H1 (cell line): ENCODE results near the gene HSF4. TPM values are rescaled to one million over a fixed set of nuclear protein-coding genes. Genes with fewer than 3 reads are reported as not detected.

Source experiments
- CTCF ChIA-PET: fragments of 300-600 bp; sonication (Branson Sonifier 250); formaldehyde crosslinking; loops from one replicate; lab custom pipeline; 2021; ENCODE audit not compliant: partially characterized antibody; lab: Charles Lee
- POLR2A ChIA-PET: fragments of 300-600 bp; sonication (Branson Sonifier 250); formaldehyde crosslinking; loops from one replicate; lab custom pipeline; 2021; ENCODE audit warnings: inconsistent platforms; ENCODE audit not compliant: partially characterized antibody; lab: Charles Lee
- DNase-seq, 2 experiments: peaks; one replicate each; pipeline versions ENCODE4 v3.0.0 to v3.0.0-alpha.2; 2010 to 2022; ENCODE audit warnings: low spot score in 2 of 2, low read depth in 1 of 2, mixed read lengths in 1 of 2
- FAIRE-seq: peaks from 2 replicates; lab custom pipeline; 2011; peaks lifted over from hg19 to GRCh38; lab: Jason Lieb, UNC
- H2AFZ ChIP-seq: 2 replicates; pipeline ENCODE4 v1.8.1; 2012; ENCODE audit warnings: low read length, inconsistent platforms
- H2AK5ac ChIP-seq: 2 replicates; pipeline ENCODE4 v1.6.1; 2013; ENCODE audit warnings: low read depth, low read length
- H2BK120ac ChIP-seq: replicated peaks from 2 replicates; pipeline ENCODE3; 2013; ENCODE audit warnings: low read depth, low read length, inconsistent platforms
- H2BK12ac ChIP-seq: 2 replicates; pipeline ENCODE4 v1.6.1; 2013; ENCODE audit warnings: low read depth, low read length
- H2BK15ac ChIP-seq: 2 replicates; pipeline ENCODE4 v1.6.1; 2013; ENCODE audit warnings: low read length
- H2BK20ac ChIP-seq: 2 replicates; pipeline ENCODE4 v1.6.1; 2013; ENCODE audit warnings: low read length
- H2BK5ac ChIP-seq: 2 replicates; pipeline ENCODE4 v1.6.1; 2013; ENCODE audit warnings: low read depth, low read length
- H3K14ac ChIP-seq: 2 replicates; pipeline ENCODE4 v1.6.1; 2013; ENCODE audit warnings: inconsistent platforms; ENCODE audit not compliant: insufficient read length
- H3K18ac ChIP-seq: 2 replicates; pipeline ENCODE4 v1.6.1; 2013; ENCODE audit warnings: low read length; ENCODE audit errors: extremely low read depth
- H3K23ac ChIP-seq: 2 replicates; pipeline ENCODE4 v1.6.1; 2013; ENCODE audit warnings: inconsistent platforms; ENCODE audit not compliant: insufficient read length
- H3K23me2 ChIP-seq: 2 replicates; pipeline ENCODE4 v1.6.1; 2013; ENCODE audit warnings: low read depth, low read length
- H3K27ac ChIP-seq: 2 replicates; pipeline ENCODE4 v1.6.1; 2011; ENCODE audit warnings: low read depth, low read length, inconsistent platforms
- H3K27me3 ChIP-seq, 4 experiments: replicated peaks in 1 of 4; 1 replicate in 1 of 4; 2 replicates in 3 of 4; pipeline versions ENCODE4 v1.6.1 to v1.8.1; 2011 to 2013; ENCODE audit warnings: low read length in 3 of 4, mild to moderate bottlenecking in 3 of 4, inconsistent platforms in 2 of 4, mixed read lengths in 2 of 4, moderate library complexity in 1 of 4; ENCODE audit not compliant: control insufficient read depth in 3 of 4, insufficient read depth in 3 of 4; ENCODE audit errors: extremely low read depth in 1 of 4
- H3K36me3 ChIP-seq, 4 experiments: 2 replicates each; pipeline versions ENCODE4 v1.6.1 to v1.8.1; 2011 to 2013; ENCODE audit warnings: mild to moderate bottlenecking in 4 of 4, low read length in 3 of 4, moderate library complexity in 2 of 4, control low read depth in 1 of 4, inconsistent platforms in 1 of 4; ENCODE audit not compliant: insufficient read depth in 4 of 4, control insufficient read depth in 2 of 4
- H3K4ac ChIP-seq: replicated peaks from 2 replicates; pipeline ENCODE3; 2013; ENCODE audit warnings: low read length, low read depth, mixed read lengths, inconsistent platforms; ENCODE audit not compliant: insufficient read length
- H3K4me1 ChIP-seq, 4 experiments: replicated peaks in 1 of 4; 1 replicate in 1 of 4; 2 replicates in 3 of 4; pipeline versions ENCODE4 v1.6.1 to v1.8.1; 2011 to 2013; ENCODE audit warnings: low read length in 3 of 4, inconsistent platforms in 2 of 4, mixed read lengths in 1 of 4; ENCODE audit not compliant: insufficient read depth in 4 of 4, control insufficient read depth in 3 of 4
- H3K4me2 ChIP-seq, 2 experiments: 2 replicates each; pipeline versions ENCODE4 v1.6.1 to v1.8.1; 2011 to 2013; ENCODE audit warnings: low read depth in 2 of 2, low read length in 2 of 2, control low read depth in 1 of 2, inconsistent platforms in 1 of 2, mild to moderate bottlenecking in 1 of 2; ENCODE audit not compliant: insufficient read depth in 1 of 2
- H3K4me3 ChIP-seq, 4 experiments: fragments of 200-600, 300-600 bp in 1 of 4; sonication (generic), shearing (Covaris generic), sonication (Bioruptor Twin) in 1 of 4; 2 replicates each; pipeline versions ENCODE4 v1.5.1 to v1.8.1; 2011 to 2016; ENCODE audit warnings: low read length in 4 of 4, low read depth in 3 of 4, control low read depth in 2 of 4, inconsistent platforms in 2 of 4, mild to moderate bottlenecking in 2 of 4, mixed read lengths in 1 of 4, moderate library complexity in 1 of 4; ENCODE audit not compliant: insufficient read depth in 2 of 4; ENCODE audit errors: extremely low read depth in 1 of 4
- H3K56ac ChIP-seq: replicated peaks from 2 replicates; pipeline ENCODE3; 2013; ENCODE audit warnings: low read depth, mild to moderate bottlenecking, mixed read lengths, low read length, inconsistent platforms; ENCODE audit not compliant: insufficient read length
- H3K79me1 ChIP-seq: 2 replicates; pipeline ENCODE4 v1.6.1; 2013; ENCODE audit warnings: low read depth, low read length, control low read depth
- H3K79me2 ChIP-seq, 2 experiments: 2 replicates each; pipeline versions ENCODE4 v1.6.1 to v1.8.1; 2012 to 2013; ENCODE audit warnings: low read length in 2 of 2, mild to moderate bottlenecking in 2 of 2, inconsistent platforms in 1 of 2; ENCODE audit not compliant: insufficient read depth in 2 of 2, control insufficient read depth in 1 of 2
- H3K9ac ChIP-seq, 4 experiments: replicated peaks in 1 of 4; 1 replicate in 1 of 4; 2 replicates in 3 of 4; pipeline versions ENCODE4 v1.6.1 to v1.8.1; 2011 to 2013; ENCODE audit warnings: low read depth in 3 of 4, low read length in 3 of 4, control low read depth in 2 of 4, mild to moderate bottlenecking in 2 of 4, moderate library complexity in 2 of 4, inconsistent platforms in 1 of 4; ENCODE audit errors: extremely low read depth in 1 of 4
- H3K9me3 ChIP-seq, 2 experiments: 2 replicates each; pipeline versions ENCODE4 v1.6.1 to v1.8.1; 2012 to 2013; ENCODE audit warnings: mild to moderate bottlenecking in 2 of 2, moderate library complexity in 2 of 2, control low read depth in 1 of 2, inconsistent platforms in 1 of 2, low read depth in 1 of 2, low read length in 1 of 2, mixed read lengths in 1 of 2; ENCODE audit not compliant: insufficient read depth in 2 of 2
- H4K20me1 ChIP-seq, 2 experiments: replicated peaks in 1 of 2; 2 replicates each; pipeline versions ENCODE3 to v1.8.1; 2011 to 2013; ENCODE audit warnings: inconsistent platforms in 2 of 2, low read length in 2 of 2, mild to moderate bottlenecking in 1 of 2; ENCODE audit not compliant: insufficient read depth in 2 of 2, control insufficient read depth in 1 of 2
- H4K5ac ChIP-seq: 2 replicates; pipeline ENCODE4 v1.6.1; 2013; ENCODE audit warnings: low read length, low read depth, mixed read lengths, inconsistent platforms; ENCODE audit not compliant: insufficient read length
- H4K8ac ChIP-seq: 2 replicates; pipeline ENCODE4 v1.8.0; 2013; ENCODE audit warnings: mild to moderate bottlenecking, moderate library complexity, low read length, inconsistent platforms; ENCODE audit not compliant: insufficient read depth; ENCODE audit errors: extremely low read depth
- H4K91ac ChIP-seq: replicated peaks from 2 replicates; pipeline ENCODE3; 2013; ENCODE audit warnings: low read length, mixed read lengths, inconsistent platforms; ENCODE audit not compliant: insufficient read length
- BACH1 ChIP-seq: IDR thresholded peaks from 2 replicates; pipeline ENCODE4 v1.6.1; 2012; ENCODE audit warnings: low read length, improper control_type of control experiment
- CBX8 ChIP-seq: fragments of 300-800, 300-1000 bp; sonication (generic); IDR thresholded peaks from 2 replicates; pipeline ENCODE4 v1.7.1; 2016; ENCODE audit warnings: low read depth, low read length, borderline replicate concordance
- CEBPB ChIP-seq: IDR thresholded peaks from 2 replicates; pipeline ENCODE4 v1.6.1; 2012; ENCODE audit warnings: low read depth, low read length
- CREB1 ChIP-seq: IDR thresholded peaks from 2 replicates; pipeline ENCODE4 v1.6.1; 2012; ENCODE audit warnings: inconsistent platforms
- EZH2 ChIP-seq: fragments of 200-600 bp; sonication (generic); IDR thresholded peaks from 2 replicates; pipeline ENCODE4 v1.7.1; 2012; ENCODE audit warnings: low read depth, mild to moderate bottlenecking, moderate library complexity, low read length, inconsistent platforms; ENCODE audit not compliant: severe bottlenecking
- FOSL1 ChIP-seq: IDR thresholded peaks from 2 replicates; pipeline ENCODE4 v1.6.1; 2011; ENCODE audit warnings: mild to moderate bottlenecking, low read depth, low read length, moderate library complexity; ENCODE audit not compliant: insufficient read depth
- JUN ChIP-seq: IDR thresholded peaks from 2 replicates; pipeline ENCODE4 v1.6.1; 2011; ENCODE audit warnings: low read depth, mild to moderate bottlenecking, improper control_type of control experiment, low read length
- SAP30 ChIP-seq: fragments of 300-600 bp; sonication (generic); IDR thresholded peaks from 2 replicates; pipeline ENCODE4 v1.7.1; 2012; ENCODE audit warnings: low read length, moderate library complexity, mild to moderate bottlenecking, inconsistent platforms; ENCODE audit not compliant: insufficient read depth, insufficient replicate concordance
- SP2 ChIP-seq: IDR thresholded peaks from 2 replicates; pipeline ENCODE4 v1.6.1; 2012; ENCODE audit warnings: mild to moderate bottlenecking, low read length, inconsistent platforms
- SUZ12 ChIP-seq: fragments of 200-600 bp; sonication (generic); IDR thresholded peaks from 2 replicates; pipeline ENCODE4 v1.6.1; 2012; ENCODE audit warnings: mild to moderate bottlenecking, inconsistent platforms, low read length, moderate library complexity, mixed read lengths
- WGBS, 2 experiments: shearing (Covaris generic) in 1 of 2; methylation state at CpG; one replicate each; pipeline versions ENCODE4 v1.1.6 to v1.1.7; 2013 to 2015; ENCODE audit warnings: low lambda C conversion rate in 2 of 2, mixed read lengths in 2 of 2, inconsistent platforms in 1 of 2, low coverage in 1 of 2, missing lambda C conversion rate in 1 of 2; ENCODE audit not compliant: insufficient replicate concordance in 2 of 2, insufficient coverage in 1 of 2, insufficient read length in 1 of 2; ENCODE audit errors: extremely low coverage in 1 of 2, missing lambda C conversion rate in 1 of 2; 5-methylcytosine and 5-hydroxymethylcytosine counted together
- polyA plus RNA-seq, 7 experiments: library from polyadenylated mRNA; depleted of rRNA in 3 of 7; stranded (reverse) in 5 of 7; unstranded in 2 of 7; fragments of >200 nt in 5 of 7; fragments of 200-250 nt in 2 of 7; gene quantifications; 1 replicate in 5 of 7; 2 replicates in 1 of 7; 4 replicates in 1 of 7; pipeline versions ENCODE4 v1.2.1 to v1.2.3, GENCODE V29; 2011 to 2013; ENCODE audit warnings: missing spikeins in 2 of 7, mixed read lengths in 2 of 7
- total RNA-seq: library from RNA; stranded (reverse); fragmentation: NEBNext Ultra II Directional; extraction: Animal tissue kit (Norgen Biotek cat#: 25700); gene quantifications from 2 replicates; pipeline ENCODE4 v1.2.1, GENCODE V29; 2021

The HSF4 gene
- total and polyA plus RNA-seq, 2 of the 8 experiments (the other 6 are each of a cell fraction or from before 2014, with no cell fraction given), result 0.14 TPM; not detected in 1

DNA sequence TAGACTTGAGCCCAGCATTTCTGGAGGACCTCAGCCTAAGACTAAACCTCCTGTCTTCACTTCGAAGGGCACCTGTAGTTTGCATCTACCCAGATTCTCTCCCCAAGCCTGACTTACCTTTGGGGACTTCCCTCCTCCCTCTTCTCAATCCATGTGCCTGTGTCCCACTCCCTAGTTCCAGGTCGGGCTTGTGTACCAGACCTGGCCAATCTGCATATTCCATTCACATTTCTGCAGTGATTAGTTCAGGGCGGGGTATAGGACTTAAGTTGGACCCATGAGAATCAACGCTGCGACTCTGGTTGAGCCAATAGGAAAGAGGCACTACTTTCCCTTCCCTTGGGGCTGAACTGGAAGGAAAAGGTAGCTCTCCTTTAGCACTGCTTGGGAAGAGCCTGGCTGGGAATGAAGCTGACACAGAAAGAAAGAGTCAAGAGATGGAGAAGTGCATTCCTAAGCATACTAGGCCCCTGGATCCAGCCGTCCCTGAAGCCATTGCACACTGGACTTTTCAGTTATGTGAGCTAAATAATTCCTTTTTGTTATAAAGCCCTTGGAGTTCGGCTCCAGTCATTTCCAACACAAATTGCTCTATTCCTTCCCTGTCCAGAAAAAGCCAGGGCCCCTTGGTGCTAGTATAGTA lies 7.3 kb upstream of the HSF4 start:
- no peak overlapping the region for H3K4ac ChIP-seq
- H3K9ac ChIP-seq, result no peak overlapping the region
- no peak overlapping the region for H3K4me3 ChIP-seq
- no peak overlapping the region for H3K23ac ChIP-seq
- H4K91ac ChIP-seq, result no peak overlapping the region
- CTCF ChIA-PET, result interaction anchor here (0.6 to 14.1 kb wide), 24 partner anchors 8 to 203 kb away, joined by 3 to 291 read pairs (median 4); partner anchors contain the start of genes CES3, E2F4, FBXL8 and HSF4
- peaks cover 14% of the 10 kb centered on the region; the same call in 1 of the 2 replicates for H3K23me2 ChIP-seq
- TF ChIP-seq SAP30, result no peak
- no peak for TF ChIP-seq SP2
- TF ChIP-seq CBX8, result no peak
- no peak for TF ChIP-seq CREB1
- TF ChIP-seq FOSL1, result no peak
- no peak for TF ChIP-seq JUN
- TF ChIP-seq EZH2, result peak; percentile 66
- peak; percentile 44 for TF ChIP-seq SUZ12
- TF ChIP-seq CEBPB, result no peak
- TF ChIP-seq BACH1, result no peak
- TF ChIP-seq, all 59 proteins: peak for 2
- Histone ChIP-seq H3K4me2 (no peak overlapping the region), H3K14ac (no peak overlapping the region), H4K20me1 (peaks cover 10 to 17% of the 10 kb centered on the region in 2 experiments), H3K79me1 (no peaks in the 10 kb centered on the region), H3K9me3 (no peaks in the 10 kb centered on the region), H2AFZ (no peak overlapping the region), H3K79me2 (no peaks in the 10 kb centered on the region), H2AK5ac (no peak overlapping the region), H2BK20ac (no peak overlapping the region), H4K8ac (no peak overlapping the region), H3K27me3 (peaks cover 88 to 100% (median 97%) of the 10 kb centered on the region in 4 experiments), H4K5ac (no peak overlapping the region), H3K56ac (no peak overlapping the region), H2BK12ac (no peak overlapping the region), H3K27ac (no peak overlapping the region), H3K4me1 (peaks cover 0 to 12% (median 6%) of the 10 kb centered on the region in 4 experiments; a peak in 6 of 7 replicates), H3K36me3 (no peaks in the 10 kb centered on the region), H2BK15ac (no peak overlapping the region), H2BK120ac (no peak overlapping the region), H3K18ac (no peak overlapping the region), H2BK5ac (no peak overlapping the region)
- no peak for DNase-seq
- 52% methylated on average over 6 of the region's 7 CpGs; no CpG with 5 or more reads in 1 of the 2 experiments for WGBS, 2 experiments
- POLR2A ChIA-PET, result interaction anchor here (0.9 to 1.5 kb wide), 2 partner anchors 17 to 208 kb away, joined by 4 to 10 read pairs; no protein-coding TSS in a partner anchor
- FAIRE-seq, result no peak
